Testis (tissue), 3 donors: ENCODE data around the gene KMT5B. TPM values are rescaled to one million over a fixed set of nuclear protein-coding genes. Genes with fewer than 3 reads are reported as not detected.

ENCODE experiments used
- DNase-seq: peaks from one replicate; pipeline ENCODE4 v3.0.0-alpha.2; 2019
- H3K27ac ChIP-seq, 2 donors: fragments of 200-600 bp; sonication (generic); one replicate each; pipeline ENCODE4 v1.5.1; 2019
- H3K27me3 ChIP-seq: fragments of 200-600 bp; sonication (generic); one replicate; pipeline ENCODE4 v1.5.1; 2019
- H3K36me3 ChIP-seq: fragments of 200-600 bp; sonication (generic); one replicate; pipeline ENCODE4 v1.5.1; 2017; ENCODE audit warnings: low read depth; ENCODE audit errors: missing control alignments
- H3K4me1 ChIP-seq: fragments of 200-600 bp; sonication (generic); one replicate; pipeline ENCODE4 v1.5.1; 2019
- H3K4me3 ChIP-seq, 2 donors: fragments of 200-600 bp; sonication (generic); one replicate each; pipeline ENCODE4 v1.5.1; 2017 to 2019
- H3K9me3 ChIP-seq: fragments of 200-600 bp; sonication (generic); one replicate; pipeline ENCODE4 v1.5.1; 2017
- CTCF ChIP-seq, 3 experiments: fragments of 450-650 bp in 2 of 3; fragments of 200-600 bp in 1 of 3; sonication (generic) in 1 of 3; IDR thresholded peaks; one replicate each; pipeline ENCODE4 v1.5.1; 2016 to 2019; ENCODE audit warnings: antibody characterized with exemption in 3 of 3, mild to moderate bottlenecking in 2 of 3, moderate library complexity in 1 of 3
- POLR2A ChIP-seq: fragments of 450-650 bp; IDR thresholded peaks from one replicate; pipeline ENCODE4 v1.6.1; 2017; ENCODE audit warnings: antibody characterized with exemption, mild to moderate bottlenecking, moderate library complexity
- WGBS, 2 donors: methylation state at CpG; one replicate each; pipeline ENCODE4 v1.1.5; 2018; 5-methylcytosine and 5-hydroxymethylcytosine counted together
- intact Hi-C: fragments of 100-400 bp; cut with DNase I; formaldehyde crosslinking; loops from one replicate; pipeline ENCODE4 v1.15.1; 2023; ENCODE audit warnings: low total_unique reads
- polyA plus RNA-seq: library from polyadenylated mRNA; stranded (reverse); fragments of 350-450 nt; fragmentation: Illumina TruSeq; extraction: RNeasy Lipid Tissue Mini Kit (QIAGEN cat#74804); gene quantifications from one replicate; pipeline ENCODE4 v1.2.3, GENCODE V29; 2014; ENCODE audit warnings: low read depth, low replicate concordance; ENCODE audit not compliant: insufficient read depth
- total RNA-seq, 2 donors: library from RNA; depleted of rRNA; stranded (reverse); fragments of >200 nt; gene quantifications; one replicate each; pipeline ENCODE4 v1.2.3, GENCODE V29; 2016

Gene KMT5B
- total and polyA plus RNA-seq, 3 donors from 2014 or later, result 42.1 to 56.5 (median 44.1) TPM

GRCh38 chr11:68113986-68114385 is 99.1 kb downstream of the KMT5B start:
- H3K4me3 ChIP-seq, result no peak overlapping the region
- WGBS, 2 donors, result 63% methylated on average over 3 of the region's 3 CpGs
- no peaks in the 10 kb centered on the region for H3K36me3 ChIP-seq
- no peak for DNase-seq
- H3K4me1 ChIP-seq, result peaks cover 9% of the 10 kb centered on the region
- TF ChIP-seq CTCF (IDR thresholded peaks at IDR 0.05), result no peak
- TF ChIP-seq POLR2A, result no peak
- intact Hi-C loops, result no loop called here
- H3K9me3 ChIP-seq, result no peaks in the 10 kb centered on the region
- no peak overlapping the region for H3K27ac ChIP-seq
- no peaks in the 10 kb centered on the region for H3K27me3 ChIP-seq

- no peak for DNase-seq
- H3K9me3 ChIP-seq, result no peaks in the 10 kb centered on the region
- intact Hi-C loops, result no loop called here
- no peak overlapping the region for H3K4me3 ChIP-seq
- no peaks in the 10 kb centered on the region for H3K36me3 ChIP-seq
- no peak overlapping the region for H3K27ac ChIP-seq
- no peaks in the 10 kb centered on the region for H3K27me3 ChIP-seq
- 69 to 81% methylated on average over 10 of the region's 10 CpGs for WGBS, 2 donors
- TF ChIP-seq CTCF (IDR thresholded peaks at IDR 0.05) (no peak), POLR2A (no peak)
- H3K4me1 ChIP-seq, result peaks cover 9% of the 10 kb centered on the region
Measured at GRCh38 chr11:68107689-68108088, 105.4 kb downstream of the KMT5B start.

- peaks cover 9% of the 10 kb centered on the region for H3K4me1 ChIP-seq
- no peaks in the 10 kb centered on the region for H3K27me3 ChIP-seq
- no peak overlapping the region for H3K4me3 ChIP-seq
- no peaks in the 10 kb centered on the region for H3K9me3 ChIP-seq
- 36 to 47% methylated on average over 8 of the region's 8 CpGs for WGBS, 2 donors
- no peaks in the 10 kb centered on the region for H3K36me3 ChIP-seq
- H3K27ac ChIP-seq, result no peak overlapping the region
- TF ChIP-seq CTCF (IDR thresholded peaks at IDR 0.05), result no peak
- no peak for TF ChIP-seq POLR2A
- peak; percentile 77 for DNase-seq
- intact Hi-C loops, result no loop called here
Measured at GRCh38 chr11:68106165-68106940, 106.7 kb downstream of the KMT5B start.

Other genes starting within 250 kb of the KMT5B start
- gene UNC93B1, start 209.2 kb downstream of the KMT5B start, total RNA-seq, result 10 to 100 TPM in 1 of 2 donors, 1 to 10 TPM in 1; 5.3 to 12.3 TPM
- gene UNC93B1, start 209.2 kb downstream of the KMT5B start, polyA plus RNA-seq, result 7.9 TPM
- gene ALDH3B1, start 203.0 kb downstream of the KMT5B start, total RNA-seq, result 1 to 10 TPM; 4.4 to 5.3 TPM
- gene ALDH3B1, start 203.0 kb downstream of the KMT5B start, polyA plus RNA-seq, result 8.1 TPM
- gene NDUFS8, start 182.6 kb downstream of the KMT5B start, total RNA-seq, result 100 to 1,000 TPM; 184 to 196 TPM
- 149 TPM for gene NDUFS8, start 182.6 kb downstream of the KMT5B start, polyA plus RNA-seq
- 10 to 100 TPM; 52.8 to 53.6 TPM for gene TCIRG1, start 174.3 kb downstream of the KMT5B start, total RNA-seq
- gene TCIRG1, start 174.3 kb downstream of the KMT5B start, polyA plus RNA-seq, result 22.2 TPM
- gene CHKA, start 91.9 kb downstream of the KMT5B start, total RNA-seq, result 100 to 1,000 TPM; 145 to 200 TPM
- gene CHKA, start 91.9 kb downstream of the KMT5B start, polyA plus RNA-seq, result 180 TPM
- 10 to 100 TPM; 65.7 to 87.7 TPM for gene C11orf24, start 58.7 kb upstream of the KMT5B start, total RNA-seq
- gene C11orf24, start 58.7 kb upstream of the KMT5B start, polyA plus RNA-seq, result 29.6 TPM
- 10 to 100 TPM; 20.6 to 21.3 TPM for gene LRP5, start 99.3 kb upstream of the KMT5B start, total RNA-seq
- gene LRP5, start 99.3 kb upstream of the KMT5B start, polyA plus RNA-seq, result 15.7 TPM
- gene PPP6R3, start 247.5 kb upstream of the KMT5B start, total RNA-seq, result 100 to 1,000 TPM; 188 to 190 TPM
- gene PPP6R3, start 247.5 kb upstream of the KMT5B start, polyA plus RNA-seq, result 88.5 TPM